ENCODE data around the gene ADAM17. TPM values are rescaled to one million over a fixed set of nuclear protein-coding genes. Genes with fewer than 3 reads are reported as not detected.

ADAM17 gene
- total and polyA plus RNA-seq, 9 of the 15 experiments (the other 6 are each of a cell fraction or from before 2014, with no cell fraction given), result 5.8 to 30.0 (median 19.0) TPM

DNA sequence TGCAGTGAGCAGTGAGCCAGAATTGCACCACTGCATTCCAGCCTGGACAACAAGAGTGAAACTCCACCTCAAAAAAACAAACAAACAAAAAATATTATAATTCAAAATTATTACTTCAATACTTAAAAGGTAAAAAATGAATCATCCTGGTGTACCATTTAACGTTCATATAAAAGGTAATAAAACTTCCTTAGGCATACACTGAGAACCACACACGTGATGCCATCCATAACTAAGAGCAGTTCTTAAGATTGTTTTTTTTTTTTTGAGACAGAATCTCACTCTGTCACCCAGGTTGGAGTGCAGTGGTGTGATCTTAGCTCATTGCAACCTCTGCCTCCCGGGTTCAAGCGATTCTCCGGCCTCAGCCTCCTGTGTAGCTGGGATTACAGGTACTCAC, 45.8 kb upstream of the ADAM17 start:
- Histone ChIP-seq H3K4me3 (no peak overlapping the region), H4K20me1 (replicated peaks; ENCODE audit: control insufficient read depth, insufficient read depth, low read length) (no peaks in the 10 kb centered on the region), H3K79me2 (ENCODE audit: control insufficient read depth, insufficient read depth, low read length) (peaks cover 89% of the 10 kb centered on the region), H3K4me1 (replicated peaks in 1 of 2; ENCODE audit: control insufficient read depth in 2 of 2, insufficient read depth in 2 of 2, low read length in 2 of 2) (peaks cover 4 to 5% of the 10 kb centered on the region in 2 experiments; a peak in 2 of 5 replicates), H3K9me1 (ENCODE audit: control insufficient read depth, insufficient read depth, low read length) (no peaks in the 10 kb centered on the region), H3K27me3 (ENCODE audit: control insufficient read depth in 2 of 2, insufficient read depth in 2 of 2, low read length in 2 of 2) (no peaks in the 10 kb centered on the region), H2AFZ (ENCODE audit: low read depth, low read length) (no peak overlapping the region), H3K9ac (ENCODE audit: insufficient read depth in 1 of 2, low read depth in 2 of 2, low read length in 2 of 2) (no peak overlapping the region), H3K27ac (ENCODE audit: extremely low read depth, low read depth, low read length) (no peak overlapping the region), H3K9me3 (replicated peaks; ENCODE audit: control insufficient read depth, insufficient read depth, low read depth, low read length) (no peaks in the 10 kb centered on the region; the same call in none of the 2 replicates), H3K36me3 (ENCODE audit: control insufficient read depth, insufficient read depth, low read length) (peaks cover 37% of the 10 kb centered on the region), H3K4me2 (ENCODE audit: insufficient read depth, low read length) (no peak overlapping the region)
- ATAC-seq (no peak), DNase-seq (ENCODE audit: extremely low read depth in 1 of 4, low spot score in 3 of 4) (no peak), FAIRE-seq (no peak)
- in situ Hi-C loops (cut with MboI), result no loop called here
- intact Hi-C loops (cut with micrococcal nuclease), result no loop called here
- CTCF ChIA-PET (ENCODE audit: low intra/inter-chr PET ratio), result no interaction called here
- BruUV-seq (replicated peaks), result no TSS peak
- 98% methylated on average over 5 of the region's 5 CpGs for WGBS (ENCODE audit: insufficient coverage, low coverage, missing lambda C conversion rate)
- POLR2A ChIA-PET, result interaction anchor here (0.7 to 1.7 kb wide), 2 partner anchors 14 to 25 kb away, joined by 3 to 4 read pairs; no protein-coding TSS in a partner anchor
- TF ChIP-seq POLR3A (IDR thresholded peaks at IDR 0.05; ENCODE audit: borderline replicate concordance, extremely low read depth, insufficient read depth, insufficient read length), result no peak
- TF ChIP-seq ZC3H11A (IDR thresholded peaks at IDR 0.05; ENCODE audit: low read depth, low read length), result no peak
- TF ChIP-seq BHLHE40 (IDR thresholded peaks at IDR 0.05; ENCODE audit: low read length), result no peak
- no peak for TF ChIP-seq DACH1 (IDR thresholded peaks at IDR 0.05; ENCODE audit: partially characterized antibody)
- TF ChIP-seq CCAR2 (IDR thresholded peaks at IDR 0.05; ENCODE audit: low read depth, low read length), result no peak
- TF ChIP-seq ZZZ3 (IDR thresholded peaks at IDR 0.05), result no peak
- TF ChIP-seq ZNF778 (CRISPR knock-in tag; IDR thresholded peaks at IDR 0.05), result no peak
- TF ChIP-seq NONO (IDR thresholded peaks at IDR 0.05; ENCODE audit: low read depth in 2 of 2, low read length in 1 of 2), result no peak
- TF ChIP-seq ZKSCAN3 (CRISPR knock-in tag; IDR thresholded peaks at IDR 0.05), result no peak
- no peak for TF ChIP-seq ZNF24 (IDR thresholded peaks at IDR 0.05)
- TF ChIP-seq SETDB1 (IDR thresholded peaks at IDR 0.05; ENCODE audit: low read length), result no peak
- no peak for TF ChIP-seq HMGN3 (IDR thresholded peaks at IDR 0.05; ENCODE audit: borderline replicate concordance, extremely low read depth, insufficient read length, low read depth, low read length)
- no peak for TF ChIP-seq BRF2 (IDR thresholded peaks at IDR 0.05; ENCODE audit: borderline replicate concordance, insufficient read depth, insufficient read length)
- TF ChIP-seq PML (IDR thresholded peaks at IDR 0.05; ENCODE audit: low read length), result no peak
